Neural crest cell (in vitro differentiated cells): ENCODE data around the gene PRDM16. TPM values are rescaled to one million over a fixed set of nuclear protein-coding genes. Genes with fewer than 3 reads are reported as not detected.
A peak's percentile ranks its signal among the peaks of the same experiment; 100 is the strongest.

Experiments used
- DNase-seq: peaks from one replicate; pipeline ENCODE4 v3.0.0; 2021; ENCODE audit warnings: low read depth, mixed read lengths, low spot score
- H3K27ac Mint-ChIP-seq: one replicate; pipeline ENCODE4 v1.8.0; 2021; ENCODE audit warnings: mild to moderate bottlenecking, mixed read lengths; ENCODE audit not compliant: unreplicated experiment
- H3K27me3 Mint-ChIP-seq: 2 replicates; pipeline ENCODE4 v1.8.0; 2021; ENCODE audit warnings: low read depth, mild to moderate bottlenecking, mixed read lengths
- H3K36me3 Mint-ChIP-seq: 2 replicates; pipeline ENCODE4 v1.8.0; 2021; ENCODE audit warnings: low read depth, mild to moderate bottlenecking, mixed read lengths
- H3K4me1 Mint-ChIP-seq: 2 replicates; pipeline ENCODE4 v1.8.0; 2021; ENCODE audit warnings: mixed read lengths
- H3K4me3 Mint-ChIP-seq: one replicate; pipeline ENCODE4 v1.8.0; 2021; ENCODE audit warnings: mild to moderate bottlenecking, mixed read lengths
- H3K9me3 Mint-ChIP-seq: 2 replicates; pipeline ENCODE4 v1.8.0; 2021; ENCODE audit warnings: mixed read lengths
- total RNA-seq: library from RNA; stranded (reverse); gene quantifications from 2 replicates; pipeline ENCODE4 v1.2.1, GENCODE V29; 2021
- TF ChIP-seq, protein P1 (sequence below): fragments of 200-600 bp; sonication (generic); conservative IDR thresholded peaks from 2 replicates; pipeline ENCODE4 v1.5.0; 2021; ENCODE audit warnings: antibody characterized with exemption, mild to moderate bottlenecking

The PRDM16 gene
- total RNA-seq, 1 donor from 2014 or later, result 11.7 TPM

- H3K27me3 Mint-ChIP-seq, result no peaks in the 10 kb centered on the region
- H3K9me3 Mint-ChIP-seq, result no peaks in the 10 kb centered on the region
- peaks cover 5% of the 10 kb centered on the region for H3K36me3 Mint-ChIP-seq
- H3K4me1 Mint-ChIP-seq, result peaks cover 25% of the 10 kb centered on the region
- H3K27ac Mint-ChIP-seq, result no peak overlapping the region
- DNase-seq, result no peak
- TF ChIP-seq, protein P1, sequence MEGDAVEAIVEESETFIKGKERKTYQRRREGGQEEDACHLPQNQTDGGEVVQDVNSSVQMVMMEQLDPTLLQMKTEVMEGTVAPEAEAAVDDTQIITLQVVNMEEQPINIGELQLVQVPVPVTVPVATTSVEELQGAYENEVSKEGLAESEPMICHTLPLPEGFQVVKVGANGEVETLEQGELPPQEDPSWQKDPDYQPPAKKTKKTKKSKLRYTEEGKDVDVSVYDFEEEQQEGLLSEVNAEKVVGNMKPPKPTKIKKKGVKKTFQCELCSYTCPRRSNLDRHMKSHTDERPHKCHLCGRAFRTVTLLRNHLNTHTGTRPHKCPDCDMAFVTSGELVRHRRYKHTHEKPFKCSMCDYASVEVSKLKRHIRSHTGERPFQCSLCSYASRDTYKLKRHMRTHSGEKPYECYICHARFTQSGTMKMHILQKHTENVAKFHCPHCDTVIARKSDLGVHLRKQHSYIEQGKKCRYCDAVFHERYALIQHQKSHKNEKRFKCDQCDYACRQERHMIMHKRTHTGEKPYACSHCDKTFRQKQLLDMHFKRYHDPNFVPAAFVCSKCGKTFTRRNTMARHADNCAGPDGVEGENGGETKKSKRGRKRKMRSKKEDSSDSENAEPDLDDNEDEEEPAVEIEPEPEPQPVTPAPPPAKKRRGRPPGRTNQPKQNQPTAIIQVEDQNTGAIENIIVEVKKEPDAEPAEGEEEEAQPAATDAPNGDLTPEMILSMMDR, result no peak
- H3K4me3 Mint-ChIP-seq, result no peak overlapping the region
These were observed 267.9 kb downstream of the PRDM16 start for GRCh38 chr1:3336641-3337630.

- H3K27ac Mint-ChIP-seq, result peak overlapping the region; percentile 9
- H3K36me3 Mint-ChIP-seq, result peaks cover 11% of the 10 kb centered on the region
- H3K9me3 Mint-ChIP-seq, result peaks cover 3% of the 10 kb centered on the region
- H3K4me3 Mint-ChIP-seq, result no peak overlapping the region
- TF ChIP-seq, protein P1, result no peak
- no peak for DNase-seq
- H3K27me3 Mint-ChIP-seq, result no peaks in the 10 kb centered on the region
- H3K4me1 Mint-ChIP-seq, result peaks cover 21% of the 10 kb centered on the region
These were observed 269.1 kb downstream of the PRDM16 start for GRCh38 chr1:3337798-3338724.

DNA sequence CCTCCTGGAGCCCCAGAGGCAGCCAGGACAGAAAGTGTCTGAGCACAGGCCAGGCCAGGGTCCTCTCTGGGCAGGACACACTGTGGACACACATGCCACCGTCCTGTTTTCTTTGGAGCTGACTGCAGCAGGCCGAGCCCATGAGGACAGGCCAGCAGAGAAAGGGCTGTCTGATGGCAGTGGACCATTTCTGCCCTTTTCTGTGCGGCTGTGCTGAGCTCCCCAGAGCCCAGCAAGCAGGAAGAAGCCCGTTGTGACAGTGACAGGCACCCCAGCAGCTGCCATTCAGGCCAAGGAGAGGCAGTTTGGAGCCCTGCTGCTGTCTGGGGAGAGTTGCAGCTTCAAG is 269.7 kb downstream of the PRDM16 start:
- H3K9me3 Mint-ChIP-seq, result peaks cover 3% of the 10 kb centered on the region
- H3K36me3 Mint-ChIP-seq, result peaks cover 16% of the 10 kb centered on the region
- H3K4me3 Mint-ChIP-seq, result no peak overlapping the region
- TF ChIP-seq, protein P1, result no peak
- peaks cover 21% of the 10 kb centered on the region for H3K4me1 Mint-ChIP-seq
- DNase-seq, result no peak
- H3K27ac Mint-ChIP-seq, result no peak overlapping the region
- H3K27me3 Mint-ChIP-seq, result no peaks in the 10 kb centered on the region

DNA sequence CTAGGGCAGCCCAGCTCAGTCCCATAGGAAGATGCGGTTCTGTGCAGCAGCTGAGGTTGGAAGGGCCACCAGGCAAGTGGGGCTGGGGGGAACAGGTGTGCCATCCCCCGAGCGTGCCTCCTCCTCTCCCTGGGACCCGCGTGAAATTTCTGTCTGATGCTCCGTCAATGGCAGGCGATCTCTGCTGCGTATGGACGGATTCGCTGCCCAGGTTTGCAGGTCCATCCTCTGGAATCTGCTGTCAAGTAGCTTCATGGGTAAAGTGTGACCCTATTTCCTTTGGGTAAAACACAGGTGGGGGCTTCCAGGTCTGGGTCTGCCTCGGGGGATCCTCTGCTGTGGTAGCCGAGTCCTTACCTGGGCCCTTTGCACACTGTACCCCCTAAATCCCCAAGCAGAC is 270.9 kb downstream of the PRDM16 start:
- H3K27ac Mint-ChIP-seq, result no peak overlapping the region

More for the DNA sequence above, 270.9 kb downstream of the PRDM16 start:
- Mint-ChIP-seq H3K27me3 (no peaks in the 10 kb centered on the region), H3K4me1 (peaks cover 21% of the 10 kb centered on the region), H3K36me3 (peaks cover 27% of the 10 kb centered on the region), H3K4me3 (no peak overlapping the region), H3K9me3 (peaks cover 13% of the 10 kb centered on the region)
- DNase-seq, result no peak
- TF ChIP-seq, protein P1, result no peak
